Common myeloid progenitor, CD34-positive (primary cell): ENCODE measurements around the gene SLC4A4.

Experiments used
- CTCF ChIA-PET: fragments of 350-600 bp; sonication (Branson Sonifier 250); formaldehyde crosslinking; loops from one replicate; lab custom pipeline; 2021; ENCODE audit warnings: antibody characterized with exemption; lab: Charles Lee
- POLR2A ChIA-PET: fragments of 350-600 bp; sonication (Branson Sonifier 250); formaldehyde crosslinking; loops from one replicate; lab custom pipeline; 2021; ENCODE audit warnings: antibody characterized with exemption; lab: Charles Lee
- DNase-seq, 3 donors: peaks; one replicate each; pipeline versions ENCODE4 v3.0.0 to v3.0.0-alpha.2; 2013
- H3K27ac ChIP-seq, 2 experiments: 1 replicate in 1 of 2; 2 replicates in 1 of 2; pipeline ENCODE4 v1.7.0; 2013; ENCODE audit warnings: inconsistent platforms in 2 of 2, low read length in 2 of 2, mild to moderate bottlenecking in 2 of 2, low read depth in 1 of 2, moderate library complexity in 1 of 2; ENCODE audit not compliant: severe bottlenecking in 2 of 2, insufficient read depth in 1 of 2, poor library complexity in 1 of 2
- H3K27me3 ChIP-seq, 5 experiments: replicated peaks in 2 of 5; 1 replicate in 3 of 5; 2 replicates in 2 of 5; pipeline versions ENCODE4 v1.6.1 to v1.7.0; 2013; ENCODE audit warnings: low read length in 4 of 5, mild to moderate bottlenecking in 2 of 5, moderate library complexity in 2 of 5, inconsistent platforms in 1 of 5; ENCODE audit not compliant: insufficient read depth in 5 of 5, control insufficient read depth in 4 of 5
- H3K36me3 ChIP-seq, 4 experiments: 1 replicate in 2 of 4; 2 replicates in 2 of 4; pipeline versions ENCODE4 v1.6.1 to v1.7.0; 2013; ENCODE audit warnings: low read length in 3 of 4, control low read depth in 1 of 4, mild to moderate bottlenecking in 1 of 4; ENCODE audit not compliant: control insufficient read depth in 4 of 4, insufficient read depth in 4 of 4
- H3K4me1 ChIP-seq, 4 experiments: 1 replicate in 3 of 4; 2 replicates in 1 of 4; pipeline versions ENCODE4 v1.6.1 to v1.7.1; 2013; ENCODE audit warnings: low read length in 3 of 4, mild to moderate bottlenecking in 3 of 4, control low read depth in 1 of 4, inconsistent platforms in 1 of 4, moderate library complexity in 1 of 4; ENCODE audit not compliant: control insufficient read depth in 4 of 4, insufficient read depth in 4 of 4; ENCODE audit errors: control extremely low read depth in 1 of 4
- H3K4me3 ChIP-seq, 7 experiments: 1 replicate in 4 of 7; 2 replicates in 3 of 7; pipeline versions ENCODE4 v1.5.1 to v1.7.0; 2013; ENCODE audit warnings: mild to moderate bottlenecking in 7 of 7, low read length in 6 of 7, moderate library complexity in 6 of 7, inconsistent platforms in 2 of 7, low read depth in 2 of 7, control low read depth in 1 of 7; ENCODE audit not compliant: insufficient read depth in 4 of 7, control insufficient read depth in 1 of 7; ENCODE audit errors: extremely low read depth in 1 of 7
- H3K9me3 ChIP-seq, 5 experiments: 1 replicate in 4 of 5; 2 replicates in 1 of 5; pipeline versions ENCODE4 v1.6.1 to v1.7.1; 2013; ENCODE audit warnings: low read length in 4 of 5, mild to moderate bottlenecking in 2 of 5, inconsistent platforms in 1 of 5, low read depth in 1 of 5, moderate library complexity in 1 of 5; ENCODE audit not compliant: control insufficient read depth in 4 of 5, insufficient read depth in 2 of 5; ENCODE audit errors: control extremely low read depth in 1 of 5
- WGBS: methylation state at CpG from one replicate; pipeline ENCODE4 v1.1.5; 2013; ENCODE audit not compliant: insufficient coverage; 5-methylcytosine and 5-hydroxymethylcytosine counted together

Gene SLC4A4

DNA sequence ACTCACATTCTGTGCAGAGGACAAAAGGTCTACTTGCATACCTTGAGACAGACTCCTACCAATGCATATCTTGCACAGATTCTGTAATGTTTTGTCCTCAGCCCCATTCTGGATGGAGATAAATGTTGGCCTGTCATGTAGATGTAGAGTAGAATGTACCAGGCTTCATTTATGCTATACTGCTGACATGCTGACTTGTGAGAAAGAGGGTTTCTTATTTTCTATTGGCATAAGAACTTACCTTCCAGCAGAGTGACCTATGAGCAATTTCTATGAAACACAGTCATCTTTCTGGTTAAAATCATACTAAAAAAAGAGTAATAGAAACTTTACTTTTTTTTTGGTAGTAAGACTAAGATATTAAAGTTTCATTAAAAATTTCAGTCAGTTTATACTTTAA is 17.2 kb downstream of the SLC4A4 start:
- H3K4me3 ChIP-seq = no peak overlapping the region
- H3K9me3 ChIP-seq = peaks cover 0 to 1% (median 0%) of the 10 kb centered on the region in 5 experiments
- H3K27ac ChIP-seq = no peak overlapping the region
- no peaks in the 10 kb centered on the region for H3K36me3 ChIP-seq
- H3K4me1 ChIP-seq = no peaks in the 10 kb centered on the region
- CTCF ChIA-PET = no interaction called here
- POLR2A ChIA-PET = no interaction called here
- H3K27me3 ChIP-seq = no peaks in the 10 kb centered on the region
- DNase-seq = no peak

GRCh38 chr4:71356924-71357663 is 18.3 kb downstream of the SLC4A4 start:
- no peaks in the 10 kb centered on the region for H3K36me3 ChIP-seq
- H3K4me1 ChIP-seq = no peaks in the 10 kb centered on the region
- 95% methylated on average over 4 of the region's 6 CpGs for WGBS
- POLR2A ChIA-PET = no interaction called here
- no peak overlapping the region for H3K4me3 ChIP-seq
- DNase-seq = no peak
- no peaks in the 10 kb centered on the region for H3K27me3 ChIP-seq
- peaks cover 0 to 1% (median 0%) of the 10 kb centered on the region in 5 experiments for H3K9me3 ChIP-seq
- CTCF ChIA-PET = no interaction called here
- no peak overlapping the region for H3K27ac ChIP-seq

- 97% methylated on average over 8 of the region's 12 CpGs for WGBS
Measured at GRCh38 chr4:71360844-71361243, 22.0 kb downstream of the SLC4A4 start.

GRCh38 chr4:71361476-71361875 is 22.7 kb downstream of the SLC4A4 start:
- ChIA-PET POLR2A (no interaction called here), CTCF (no interaction called here)
- Histone ChIP-seq H3K27me3 (no peaks in the 10 kb centered on the region), H3K4me1 (no peaks in the 10 kb centered on the region), H3K27ac (no peak overlapping the region), H3K36me3 (no peaks in the 10 kb centered on the region), H3K4me3 (no peak overlapping the region), H3K9me3 (no peaks in the 10 kb centered on the region)
- no peak for DNase-seq

More at GRCh38 chr4:71360844-71361243, 22.0 kb downstream of the SLC4A4 start:
- Histone ChIP-seq H3K27ac (no peak overlapping the region), H3K9me3 (no peaks in the 10 kb centered on the region), H3K4me1 (no peaks in the 10 kb centered on the region), H3K27me3 (no peaks in the 10 kb centered on the region), H3K36me3 (no peaks in the 10 kb centered on the region), H3K4me3 (no peak overlapping the region)
- ChIA-PET CTCF (no interaction called here), POLR2A (no interaction called here)
- DNase-seq = no peak

DNA sequence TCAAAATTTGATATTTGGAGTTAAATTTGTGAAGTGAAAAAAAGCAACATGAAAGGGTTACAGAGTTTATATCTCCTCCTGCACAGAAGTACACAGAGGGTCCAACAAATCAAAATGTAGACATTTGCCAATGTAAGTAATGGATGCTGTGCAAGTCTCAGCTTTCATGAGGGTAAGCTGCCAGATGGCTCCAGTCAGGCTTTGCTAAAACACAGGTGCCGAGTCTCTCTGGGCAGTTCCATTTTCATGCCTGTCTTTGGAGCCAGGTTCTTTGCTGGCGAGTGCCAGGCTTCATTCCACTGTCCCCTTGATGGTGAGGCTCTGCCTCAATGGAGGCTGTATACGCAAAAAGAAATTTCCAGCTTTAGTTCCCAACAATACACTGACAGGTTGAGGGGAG is 27.9 kb downstream of the SLC4A4 start:
- no peak for DNase-seq
- Histone ChIP-seq H3K9me3 (no peaks in the 10 kb centered on the region), H3K36me3 (no peaks in the 10 kb centered on the region), H3K4me1 (peaks cover 0 to 7% (median 1%) of the 10 kb centered on the region in 4 experiments), H3K4me3 (no peak overlapping the region), H3K27me3 (no peaks in the 10 kb centered on the region), H3K27ac (no peak overlapping the region)
- POLR2A ChIA-PET = no interaction called here
- WGBS = 100% methylated on average over 3 of the region's 3 CpGs
- CTCF ChIA-PET = interaction anchor here (0.8 to 1.9 kb wide), 2 partner anchors 15 to 22 kb away, joined by 3 to 5 read pairs; no protein-coding TSS in a partner anchor

DNA sequence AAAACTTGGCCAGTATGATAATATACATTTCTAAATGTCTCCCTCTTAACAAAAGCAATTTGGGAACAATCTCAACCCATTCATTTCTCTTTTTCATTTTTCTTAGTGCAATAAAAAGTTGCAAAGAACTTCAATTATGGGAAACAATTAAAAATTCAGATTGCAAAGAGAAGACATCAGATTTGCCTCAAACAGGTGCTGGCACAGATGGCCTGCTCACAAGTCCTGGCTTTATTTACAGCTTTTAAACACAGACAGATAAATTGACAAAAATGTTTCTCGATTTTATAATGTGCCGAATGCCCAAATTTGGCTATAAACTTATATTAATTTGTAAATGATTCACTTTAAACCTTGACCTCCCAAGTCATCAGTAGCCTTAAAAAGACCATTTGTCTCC is 28.7 kb downstream of the SLC4A4 start:
- ChIA-PET POLR2A (no interaction called here), CTCF (interaction anchor here (0.8 to 1.9 kb wide), 2 partner anchors 14 to 21 kb away, joined by 3 to 5 read pairs; no protein-coding TSS in a partner anchor)
- Histone ChIP-seq H3K36me3 (no peaks in the 10 kb centered on the region), H3K27me3 (no peaks in the 10 kb centered on the region), H3K9me3 (no peaks in the 10 kb centered on the region), H3K4me3 (no peak overlapping the region), H3K4me1 (peaks cover 0 to 14% (median 1%) of the 10 kb centered on the region in 4 experiments), H3K27ac (no peak overlapping the region)
- WGBS = no CpG with 5 or more reads among the region's 2 CpGs
- no peak for DNase-seq

- H3K36me3 ChIP-seq = no peaks in the 10 kb centered on the region
- no peaks in the 10 kb centered on the region for H3K9me3 ChIP-seq
- POLR2A ChIA-PET = no interaction called here
- WGBS = 71% methylated on average over 11 of the region's 12 CpGs
- CTCF ChIA-PET = no interaction called here
- no peak overlapping the region for H3K4me3 ChIP-seq
- H3K4me1 ChIP-seq = peaks cover 0 to 14% (median 1%) of the 10 kb centered on the region in 4 experiments
- no peak overlapping the region for H3K27ac ChIP-seq
- no peaks in the 10 kb centered on the region for H3K27me3 ChIP-seq
- no peak for DNase-seq
Measured at GRCh38 chr4:71368906-71369305, 30.1 kb downstream of the SLC4A4 start.
